GM19025 (cell line): ENCODE measurements around the gene TMPRSS6.

ENCODE experiments used
- ATAC-seq: cut with Tn5 transposase; IDR thresholded peaks from one replicate; pipeline ENCODE4 v1.9.1; 2021; ENCODE audit warnings: mild to moderate bottlenecking, low read depth, moderate library complexity; ENCODE audit not compliant: unreplicated experiment

The TMPRSS6 gene

GRCh38 chr22:37054056-37054395, 55.5 kb downstream of the TMPRSS6 start:
- no peak for ATAC-seq

- ATAC-seq, result no peak
Observed at GRCh38 chr22:37053310-37054055, 56.0 kb downstream of the TMPRSS6 start.

- no peak for ATAC-seq
Observed at GRCh38 chr22:37052386-37053309, 56.9 kb downstream of the TMPRSS6 start.

- ATAC-seq, result peak; percentile 80
Observed at GRCh38 chr22:37051391-37052385, 57.8 kb downstream of the TMPRSS6 start, which contains the start of gene KCTD17. Gene KCTD17, plus strand, starts transcription at chr22:37051742. Its CDS starts 19 bp downstream, at chr22:37051761.

- no peak for ATAC-seq
Observed at GRCh38 chr22:37050913-37051312, 58.6 kb downstream of the TMPRSS6 start.

GRCh38 chr22:37049224-37049623, 60.3 kb downstream of the TMPRSS6 start:
- ATAC-seq, result no peak

- ATAC-seq, result no peak
Observed at GRCh38 chr22:37048133-37048532, 61.4 kb downstream of the TMPRSS6 start.

- ATAC-seq, result no peak
Observed at GRCh38 chr22:37047006-37047405, 62.5 kb downstream of the TMPRSS6 start.

GRCh38 chr22:37046589-37046988, 62.9 kb downstream of the TMPRSS6 start:
- no peak for ATAC-seq

- ATAC-seq, result no peak
Observed at GRCh38 chr22:37045958-37046357, 63.6 kb downstream of the TMPRSS6 start.

GRCh38 chr22:37044634-37045625, 64.6 kb downstream of the TMPRSS6 start:
- no peak for ATAC-seq

- peak; percentile 55 for ATAC-seq
Observed at GRCh38 chr22:37043828-37044538, 65.5 kb downstream of the TMPRSS6 start.

- no peak for ATAC-seq
Observed at GRCh38 chr22:37043209-37043827, 66.2 kb downstream of the TMPRSS6 start.

- ATAC-seq, result no peak
Observed at GRCh38 chr22:37039466-37039865, 70.0 kb downstream of the TMPRSS6 start.

- ATAC-seq, result no peak
Observed at GRCh38 chr22:37037669-37038068, 71.8 kb downstream of the TMPRSS6 start.

- no peak for ATAC-seq
Observed at GRCh38 chr22:37036655-37037377, 72.7 kb downstream of the TMPRSS6 start.

- no peak for ATAC-seq
Observed at GRCh38 chr22:37033605-37034430, 75.7 kb downstream of the TMPRSS6 start.
